Left renal cortex interstitium (tissue), 4 donors: ENCODE results near the gene RUFY2. TPM values are rescaled to one million over a fixed set of nuclear protein-coding genes. Genes with fewer than 3 reads are reported as not detected.
"Not testable (repeated sequence)": the region's sequence is repeated elsewhere in the genome, so short reads cannot be mapped to it uniquely, and the experiment has no call there.

ENCODE experiments used
- DNase-seq, 4 donors: peaks; one replicate each; pipeline ENCODE4 v3.0.0-alpha.2; 2013; ENCODE audit warnings: low read depth in 4 of 4, low spot score in 2 of 4, missing footprints in 1 of 4
- polyA plus RNA-seq, 4 donors: library from polyadenylated mRNA; unstranded; fragments of 120-200 nt; gene quantifications; one replicate each; pipeline ENCODE4 v1.2.1, GENCODE V29; 2013; ENCODE audit not compliant: insufficient read length in 4 of 4

RUFY2 gene
- polyA plus RNA-seq, 4 donors, result 23.7 to 43.6 (median 30.9) TPM

GRCh38 chr10:68327889-68328786 lies 78.9 kb downstream of the RUFY2 start:
- DNase-seq, result no peak

- DNase-seq, result not testable (repeated sequence)
Measured at GRCh38 chr10:68324396-68324795, 82.7 kb downstream of the RUFY2 start.

GRCh38 chr10:68318331-68319059 lies 88.6 kb downstream of the RUFY2 start:
- no peak for DNase-seq

- no peak for DNase-seq
Measured at GRCh38 chr10:68315582-68315981, 91.5 kb downstream of the RUFY2 start.

- not testable (repeated sequence) for DNase-seq
Measured at GRCh38 chr10:68314930-68315329, 92.1 kb downstream of the RUFY2 start.

GRCh38 chr10:68310531-68310930 lies 96.5 kb downstream of the RUFY2 start:
- DNase-seq, result no peak

- no peak for DNase-seq
Measured at GRCh38 chr10:68305854-68306253, 101.2 kb downstream of the RUFY2 start.

GRCh38 chr10:68303849-68304412 lies 103.1 kb downstream of the RUFY2 start:
- no peak for DNase-seq

GRCh38 chr10:68302871-68303270 lies 104.2 kb downstream of the RUFY2 start:
- no peak for DNase-seq

- no peak for DNase-seq
Measured at GRCh38 chr10:68302503-68302823, 104.6 kb downstream of the RUFY2 start.

- no peak for DNase-seq
Measured at GRCh38 chr10:68301790-68302502, 105.1 kb downstream of the RUFY2 start.

- no peak for DNase-seq
Measured at GRCh38 chr10:68301301-68301700, 105.8 kb downstream of the RUFY2 start.

GRCh38 chr10:68296843-68297663 lies 110.0 kb downstream of the RUFY2 start:
- DNase-seq, result no peak

Other genes starting within 250 kb of the RUFY2 start
- gene ATOH7, start 175.2 kb downstream of the RUFY2 start, polyA plus RNA-seq, result 1 to 10 TPM; 1.5 to 1.8 (median 1.8) TPM
- 100 to 1,000 TPM; 273 to 431 (median 371) TPM for gene HNRNPH3, start 75.2 kb downstream of the RUFY2 start, polyA plus RNA-seq
- gene PBLD, start 74.3 kb downstream of the RUFY2 start, polyA plus RNA-seq, result 100 to 1,000 TPM in 1 of 4 donors, 10 to 100 TPM in 3; 46.7 to 118 (median 79.2) TPM
- 10 to 100 TPM in 3 of 4 donors, 1 to 10 TPM in 1; 10.0 to 18.1 (median 11.9) TPM for gene DNA2, start 64.7 kb upstream of the RUFY2 start, polyA plus RNA-seq
- 10 to 100 TPM; 14.3 to 25.3 (median 17.6) TPM for gene SLC25A16, start 120.2 kb upstream of the RUFY2 start, polyA plus RNA-seq
- 10 to 100 TPM in 2 of 4 donors, 1 to 10 TPM in 2; 8.8 to 11.0 (median 10.0) TPM for gene TET1, start 153.1 kb upstream of the RUFY2 start, polyA plus RNA-seq